Measurements from ENCODE around the gene FOXRED1. TPM values are rescaled to one million over a fixed set of nuclear protein-coding genes. Genes with fewer than 3 reads are reported as not detected.
A peak's percentile ranks its signal among the peaks of the same experiment; 100 is the strongest.

FOXRED1 gene
- total RNA-seq, 6 experiments from 2014 or later, result 10.4 to 15.9 (median 14.9) TPM

DNA sequence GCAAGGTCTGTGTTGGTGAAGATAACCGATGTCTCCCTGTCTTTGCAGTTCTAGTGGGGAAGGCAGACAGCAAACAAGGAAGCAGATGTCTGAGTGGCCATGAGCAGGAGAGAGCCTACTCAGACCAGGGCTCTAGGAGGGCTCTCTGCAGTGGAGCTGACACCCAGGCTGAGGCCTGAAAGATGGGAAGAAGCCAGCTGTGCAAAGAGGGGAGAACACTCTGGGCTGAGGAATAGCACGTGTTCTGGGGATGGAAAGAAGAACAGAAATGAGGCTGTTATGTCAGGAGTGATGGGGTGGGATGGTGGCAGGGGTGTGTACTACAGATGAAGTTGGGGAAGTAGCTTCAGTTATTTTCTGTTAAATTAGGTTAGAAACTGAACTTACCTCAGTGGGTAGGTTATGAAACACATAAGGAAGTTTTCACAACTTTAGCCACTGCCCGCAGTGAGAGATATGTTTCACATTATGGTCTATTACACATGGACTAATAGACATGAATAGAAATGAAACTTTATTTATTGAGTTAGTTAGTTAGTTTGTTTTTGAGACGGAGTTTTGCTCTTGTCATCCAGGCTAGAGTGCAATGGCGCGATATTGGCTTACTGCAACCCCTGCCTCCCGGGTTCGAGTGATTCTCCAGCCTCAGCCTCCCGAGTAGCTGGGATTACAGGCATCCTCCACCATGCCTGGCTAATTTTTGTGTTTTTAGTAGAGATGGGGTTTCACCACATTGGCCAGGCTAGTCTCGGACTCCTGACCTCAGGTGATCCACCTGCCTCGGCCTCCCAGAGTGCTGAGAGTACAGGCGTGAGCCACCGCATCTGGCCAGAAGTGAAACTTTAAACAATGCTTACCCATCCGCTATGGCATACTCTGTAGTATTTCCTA lies 42.7 kb downstream of the FOXRED1 start:
- TF ChIP-seq, protein P1, sequence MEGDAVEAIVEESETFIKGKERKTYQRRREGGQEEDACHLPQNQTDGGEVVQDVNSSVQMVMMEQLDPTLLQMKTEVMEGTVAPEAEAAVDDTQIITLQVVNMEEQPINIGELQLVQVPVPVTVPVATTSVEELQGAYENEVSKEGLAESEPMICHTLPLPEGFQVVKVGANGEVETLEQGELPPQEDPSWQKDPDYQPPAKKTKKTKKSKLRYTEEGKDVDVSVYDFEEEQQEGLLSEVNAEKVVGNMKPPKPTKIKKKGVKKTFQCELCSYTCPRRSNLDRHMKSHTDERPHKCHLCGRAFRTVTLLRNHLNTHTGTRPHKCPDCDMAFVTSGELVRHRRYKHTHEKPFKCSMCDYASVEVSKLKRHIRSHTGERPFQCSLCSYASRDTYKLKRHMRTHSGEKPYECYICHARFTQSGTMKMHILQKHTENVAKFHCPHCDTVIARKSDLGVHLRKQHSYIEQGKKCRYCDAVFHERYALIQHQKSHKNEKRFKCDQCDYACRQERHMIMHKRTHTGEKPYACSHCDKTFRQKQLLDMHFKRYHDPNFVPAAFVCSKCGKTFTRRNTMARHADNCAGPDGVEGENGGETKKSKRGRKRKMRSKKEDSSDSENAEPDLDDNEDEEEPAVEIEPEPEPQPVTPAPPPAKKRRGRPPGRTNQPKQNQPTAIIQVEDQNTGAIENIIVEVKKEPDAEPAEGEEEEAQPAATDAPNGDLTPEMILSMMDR (IDR thresholded peaks at IDR 0.05), result no peak; the same call in 1 of the 2 replicates
- Mint-ChIP-seq H3K4me3 (no peak overlapping the region), H3K27me3 (ENCODE audit: insufficient read depth) (peaks cover 2% of the 10 kb centered on the region; the same call in 1 of the 2 replicates), H3K36me3 (ENCODE audit: low read depth) (peaks cover 18% of the 10 kb centered on the region; the same call in 1 of the 2 replicates), H3K9me3 (no peaks in the 10 kb centered on the region), H3K27ac (no peak overlapping the region; the same call in 1 of the 2 replicates), H3K4me1 (ENCODE audit: low read depth) (peaks cover 53% of the 10 kb centered on the region)
- DNase-seq, result no peak

DNA sequence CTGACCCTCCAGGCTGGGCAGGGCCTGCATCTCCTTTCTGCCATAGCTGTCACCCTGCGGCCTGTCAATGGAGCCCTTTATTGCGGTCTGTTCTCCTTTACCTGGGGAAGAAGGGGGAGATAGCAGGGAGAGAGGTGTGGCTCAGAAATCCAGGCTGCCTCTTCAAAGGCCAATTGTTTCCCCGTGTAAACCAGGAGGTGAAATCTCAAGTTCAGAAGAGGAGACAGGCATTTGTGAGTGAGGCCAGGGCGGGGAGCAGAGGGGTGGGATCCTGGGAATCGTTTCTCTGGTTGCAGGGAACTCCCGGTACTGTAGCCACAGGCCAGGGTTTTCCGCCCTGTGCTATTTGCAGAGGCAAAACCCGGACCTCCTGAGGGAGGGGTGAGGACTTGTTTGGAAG lies 44.0 kb downstream of the FOXRED1 start:
- Mint-ChIP-seq H3K27me3 (ENCODE audit: insufficient read depth) (peaks cover 2% of the 10 kb centered on the region), H3K4me3 (no peak overlapping the region), H3K9me3 (no peaks in the 10 kb centered on the region), H3K27ac (peak overlapping the region; percentile 29; the same call in 1 of the 2 replicates), H3K36me3 (ENCODE audit: low read depth) (peaks cover 22% of the 10 kb centered on the region), H3K4me1 (ENCODE audit: low read depth) (peaks cover 59% of the 10 kb centered on the region)
- TF ChIP-seq, protein P1 (IDR thresholded peaks at IDR 0.05), result no peak
- no peak for DNase-seq

DNA sequence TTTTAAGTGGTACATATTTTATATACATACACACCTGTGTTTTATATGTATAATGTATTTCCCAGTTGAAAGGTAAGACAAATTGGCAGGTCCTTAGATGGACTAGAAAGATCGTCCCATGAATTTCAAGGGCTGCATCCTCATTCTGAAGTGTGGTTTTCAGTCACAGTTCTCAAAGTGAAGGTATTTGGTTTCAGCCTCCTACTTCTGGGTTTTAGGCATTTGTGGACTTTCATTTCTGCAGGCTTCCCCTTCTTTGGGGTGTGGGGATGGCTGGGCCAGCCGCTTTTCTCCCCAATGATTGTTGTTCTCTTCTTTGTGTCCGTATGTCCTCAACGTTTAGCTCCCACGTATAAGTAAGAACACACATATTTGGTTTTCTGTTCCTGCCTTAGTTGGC lies 44.9 kb downstream of the FOXRED1 start:
- no peak for DNase-seq
- TF ChIP-seq, protein P1 (IDR thresholded peaks at IDR 0.05), result no peak
- Mint-ChIP-seq H3K9me3 (no peaks in the 10 kb centered on the region), H3K36me3 (ENCODE audit: low read depth) (peaks cover 22% of the 10 kb centered on the region), H3K4me1 (ENCODE audit: low read depth) (peaks cover 62% of the 10 kb centered on the region), H3K27ac (peak overlapping the region; percentile 7; the same call in 1 of the 2 replicates), H3K27me3 (ENCODE audit: insufficient read depth) (peaks cover 2% of the 10 kb centered on the region), H3K4me3 (no peak overlapping the region)

DNA sequence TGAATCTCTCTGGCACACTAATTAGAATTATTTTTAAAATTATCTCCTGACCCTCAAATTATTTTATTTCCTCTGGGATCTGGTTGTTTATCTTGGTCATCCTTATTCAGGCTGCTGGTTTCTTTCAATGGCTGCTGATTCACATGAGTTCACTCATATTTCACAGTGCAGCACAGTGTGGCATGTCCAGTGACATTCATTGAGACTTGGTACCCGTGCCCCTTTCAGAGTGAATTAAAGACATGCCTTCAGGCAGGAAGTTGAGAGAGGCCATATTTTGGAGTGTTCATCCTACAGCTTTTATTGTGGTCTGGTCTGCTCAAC lies 48.4 kb downstream of the FOXRED1 start:
- TF ChIP-seq, protein P1 (IDR thresholded peaks at IDR 0.05), result no peak
- H3K9me3 Mint-ChIP-seq, result no peaks in the 10 kb centered on the region

DNA sequence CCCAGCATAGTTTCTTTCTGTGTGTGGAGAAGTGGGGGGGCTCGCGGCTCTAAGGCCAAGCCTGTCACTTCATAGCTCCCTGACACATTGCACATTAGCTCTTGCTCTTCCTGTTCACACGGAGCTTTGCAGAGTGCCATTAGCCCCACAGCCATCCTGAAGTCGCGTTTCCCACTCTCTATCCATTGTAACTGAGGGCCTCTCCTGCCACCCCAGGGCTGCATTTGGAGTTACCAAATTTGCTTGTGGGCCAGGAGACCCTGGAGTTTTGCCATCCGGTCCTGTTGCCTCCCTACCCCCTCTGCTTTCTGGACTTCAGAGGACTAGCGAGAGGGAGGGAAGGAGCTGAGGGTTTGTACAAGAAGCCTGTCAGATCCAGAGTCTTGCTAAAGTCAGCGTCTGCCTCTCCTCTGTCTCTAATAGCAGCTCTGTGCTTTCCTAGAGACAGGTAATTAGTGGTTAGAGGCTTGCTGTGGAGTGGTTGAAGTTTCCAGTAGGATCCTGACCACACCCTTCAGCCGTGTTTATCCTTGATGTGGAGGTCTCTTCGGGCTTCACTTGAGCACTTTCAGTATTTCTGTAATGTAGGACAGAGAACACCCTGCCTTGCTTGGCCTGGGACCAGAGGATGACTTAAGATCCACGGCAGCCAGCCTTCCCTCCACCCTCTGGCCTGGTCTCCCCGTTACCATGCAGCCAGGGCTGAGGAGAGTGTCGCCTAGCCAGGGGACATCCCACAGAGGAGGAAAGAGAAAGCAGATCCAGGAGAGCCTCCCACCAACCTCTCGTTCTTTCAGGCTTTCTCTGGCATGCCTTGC lies 49.0 kb downstream of the FOXRED1 start:
- peaks cover under 1% of the 10 kb centered on the region for H3K27me3 Mint-ChIP-seq (ENCODE audit: insufficient read depth)
- peaks cover 61% of the 10 kb centered on the region for H3K4me1 Mint-ChIP-seq (ENCODE audit: low read depth)
- peak overlapping the region; percentile 87 for H3K4me3 Mint-ChIP-seq
- peaks cover 29% of the 10 kb centered on the region for H3K36me3 Mint-ChIP-seq (ENCODE audit: low read depth)
- DNase-seq, result peak; percentile 61
- H3K27ac Mint-ChIP-seq, result peak overlapping the region; percentile 89
- H3K9me3 Mint-ChIP-seq, result no peaks in the 10 kb centered on the region
- TF ChIP-seq, protein P1 (IDR thresholded peaks at IDR 0.05), result no peak

More for the DNA sequence above, 48.4 kb downstream of the FOXRED1 start:
- Mint-ChIP-seq H3K36me3 (ENCODE audit: low read depth) (peaks cover 29% of the 10 kb centered on the region), H3K27ac (peak overlapping the region; percentile 89), H3K27me3 (ENCODE audit: insufficient read depth) (peaks cover 2% of the 10 kb centered on the region), H3K4me1 (ENCODE audit: low read depth) (peaks cover 64% of the 10 kb centered on the region), H3K4me3 (peak overlapping the region; percentile 87)
- DNase-seq, result peak; percentile 8

Data from HFFc6 (cell line).